HL-60 (cell line): ENCODE measurements around the gene KCTD15.

Source experiments
- DNase-seq, 2 experiments: peaks; one replicate each; pipeline ENCODE4 v3.0.0-alpha.2; 2010 to 2020; ENCODE audit warnings: low read depth in 1 of 2, low spot score in 1 of 2
- H3K27ac ChIP-seq: fragments of 250-450 bp; sonication (Bioruptor Pico); replicated peaks from 2 replicates; pipeline ENCODE4 v1.5.1; 2020; ENCODE audit warnings: mild to moderate bottlenecking, moderate library complexity
- H3K27me3 ChIP-seq: fragments of 250-450 bp; sonication (Bioruptor Pico); 2 replicates; pipeline ENCODE4 v1.5.1; 2021; ENCODE audit warnings: mild to moderate bottlenecking, moderate library complexity; ENCODE audit not compliant: insufficient read depth, poor library complexity, severe bottlenecking
- H3K4me3 ChIP-seq: replicated peaks from 2 replicates; pipeline ENCODE4 v1.5.1; 2011; ENCODE audit warnings: mild to moderate bottlenecking, control low read depth, low read length; ENCODE audit not compliant: insufficient read depth
- CTCF ChIP-seq: IDR thresholded peaks from one replicate; pipeline ENCODE4 v1.5.1; 2011; ENCODE audit warnings: low read length, control low read depth, inconsistent platforms; ENCODE audit not compliant: insufficient read depth
- GABPA ChIP-seq: IDR thresholded peaks from 2 replicates; pipeline ENCODE4 v1.6.1; 2012; ENCODE audit warnings: low read depth
- POLR2AphosphoS5 ChIP-seq: IDR thresholded peaks from 2 replicates; pipeline ENCODE4 v1.6.1; 2012; ENCODE audit warnings: low read depth
- REST ChIP-seq: IDR thresholded peaks from 2 replicates; pipeline ENCODE4 v1.6.1; 2012; ENCODE audit warnings: low read depth; ENCODE audit not compliant: insufficient replicate concordance
- SPI1 ChIP-seq: IDR thresholded peaks from 2 replicates; pipeline ENCODE4 v1.6.1; 2012; ENCODE audit warnings: low read depth, mild to moderate bottlenecking, borderline replicate concordance

Gene KCTD15

GRCh38 chr19:33781415-33781935 lies 15.2 kb upstream of the KCTD15 start:
- no peak overlapping the region for H3K27ac ChIP-seq

GRCh38 chr19:33781996-33782395 lies 14.7 kb upstream of the KCTD15 start:
- Histone ChIP-seq H3K4me3 (no peak overlapping the region), H3K27me3 (no peaks in the 10 kb centered on the region), H3K27ac (no peak overlapping the region)
- TF ChIP-seq POLR2AphosphoS5, result no peak
- no peak for DNase-seq

More at GRCh38 chr19:33781415-33781935, 15.2 kb upstream of the KCTD15 start:
- H3K27me3 ChIP-seq, result no peaks in the 10 kb centered on the region
- no peak overlapping the region for H3K4me3 ChIP-seq
- no peak for TF ChIP-seq SPI1
- no peak for TF ChIP-seq REST
- no peak for TF ChIP-seq POLR2AphosphoS5
- TF ChIP-seq GABPA, result no peak
- no peak for TF ChIP-seq CTCF
- DNase-seq, result no peak

DNA sequence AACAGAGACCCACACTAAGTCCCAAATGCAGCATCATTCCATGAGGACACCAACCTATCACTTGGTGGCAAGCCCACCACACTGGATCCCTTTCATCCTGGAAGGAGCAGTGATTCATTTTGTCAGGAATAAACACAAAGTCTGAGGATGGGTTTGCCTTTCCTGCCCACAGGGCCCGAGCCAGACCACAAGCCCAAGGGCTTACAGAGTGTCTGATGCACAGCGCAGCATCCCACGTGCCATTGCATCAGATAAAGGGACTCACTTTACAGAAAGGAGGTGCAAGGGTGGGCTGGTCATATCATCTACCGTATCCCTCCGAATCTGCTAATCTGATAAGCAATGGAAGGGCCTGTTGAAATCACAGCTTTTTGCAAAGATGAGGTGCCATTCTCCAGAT lies 12.2 kb upstream of the KCTD15 start:
- no peak overlapping the region for H3K4me3 ChIP-seq
- peaks cover 4% of the 10 kb centered on the region for H3K27me3 ChIP-seq
- TF ChIP-seq GABPA (no peak), SPI1 (no peak), CTCF (no peak), POLR2AphosphoS5 (no peak), REST (no peak)
- no peak overlapping the region for H3K27ac ChIP-seq
- DNase-seq, result no peak

DNA sequence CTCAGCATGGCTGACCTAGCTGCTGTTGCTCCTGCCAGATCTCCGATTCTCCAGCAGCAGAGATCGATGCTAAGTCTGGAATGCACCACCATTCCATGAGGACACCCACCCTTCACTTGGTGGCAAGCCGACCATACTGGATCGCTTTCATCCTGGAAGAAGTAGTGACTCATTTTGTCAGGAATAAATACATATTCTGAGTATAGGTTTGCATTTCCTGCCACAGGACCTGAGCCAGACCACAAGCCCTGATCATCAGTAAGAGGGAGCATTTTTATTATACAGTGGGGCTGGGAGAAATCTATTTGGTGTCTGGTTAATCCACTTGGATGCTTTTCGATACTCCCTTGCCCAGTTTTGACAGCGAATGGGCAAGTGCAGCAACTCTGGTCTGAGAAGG lies 10.9 kb upstream of the KCTD15 start:
- no peak for DNase-seq
- H3K27me3 ChIP-seq, result peaks cover 4% of the 10 kb centered on the region
- no peak overlapping the region for H3K27ac ChIP-seq
- no peak overlapping the region for H3K4me3 ChIP-seq
- TF ChIP-seq GABPA, result no peak
- no peak for TF ChIP-seq SPI1
- TF ChIP-seq REST, result no peak
- no peak for TF ChIP-seq CTCF
- no peak for TF ChIP-seq POLR2AphosphoS5
